ENCODE data around the gene AFG1L.

The AFG1L gene

GRCh38 chr6:108510461-108511319 lies 215.8 kb downstream of the AFG1L start:
- H3K79me2 ChIP-seq (ENCODE audit: insufficient read depth, low read length), result no peaks in the 10 kb centered on the region
- H3K4me3 ChIP-seq (ENCODE audit: low read length, poor library complexity, severe bottlenecking), result no peak overlapping the region
- H3K4me2 ChIP-seq (ENCODE audit: low read depth, low read length, poor library complexity, severe bottlenecking), result no peak overlapping the region
- H2AFZ ChIP-seq (ENCODE audit: low read length), result no peak overlapping the region
- H3K4me1 ChIP-seq (ENCODE audit: insufficient read depth, low read length, poor library complexity, severe bottlenecking), result no peaks in the 10 kb centered on the region
- H3F3A ChIP-seq (ENCODE audit: low read depth), result no peaks in the 10 kb centered on the region
- no peak for TF ChIP-seq CTCF (conservative IDR thresholded peaks at IDR 0.05; ENCODE audit: low read length)
- no peak for TF ChIP-seq EZH2phosphoT487 (IDR thresholded peaks at IDR 0.05; ENCODE audit: borderline replicate concordance)
- no peaks in the 10 kb centered on the region for H3K36me3 ChIP-seq (ENCODE audit: insufficient read depth, low read length)
- no peaks in the 10 kb centered on the region for H4K20me1 ChIP-seq (ENCODE audit: insufficient read depth, low read length, poor library complexity, severe bottlenecking)
- H3K9ac ChIP-seq (ENCODE audit: low read depth, low read length, poor library complexity, severe bottlenecking), result no peak overlapping the region
- H3K9me2 ChIP-seq (replicated peaks; ENCODE audit: low read depth, low read length), result no peaks in the 10 kb centered on the region
- no peaks in the 10 kb centered on the region for H3K27me3 ChIP-seq (ENCODE audit: insufficient read depth, low read length, poor library complexity, severe bottlenecking)
- H3K9me3 ChIP-seq (ENCODE audit: insufficient read depth, low read depth, low read length), result no peaks in the 10 kb centered on the region

- TF ChIP-seq CTCF (conservative IDR thresholded peaks at IDR 0.05; ENCODE audit: low read length) (peak; percentile 74), EZH2phosphoT487 (IDR thresholded peaks at IDR 0.05; ENCODE audit: borderline replicate concordance) (no peak)
- Histone ChIP-seq H2AFZ (ENCODE audit: low read length) (no peak overlapping the region), H3K9ac (ENCODE audit: low read depth, low read length, poor library complexity, severe bottlenecking) (no peak overlapping the region)
Observed at GRCh38 chr6:108518714-108519576, 224.1 kb downstream of the AFG1L start.

GRCh38 chr6:108521616-108522107 lies 226.8 kb downstream of the AFG1L start:
- Histone ChIP-seq H3K9ac (ENCODE audit: low read depth, low read length, poor library complexity, severe bottlenecking) (no peak overlapping the region), H3K9me3 (ENCODE audit: insufficient read depth, low read depth, low read length) (no peaks in the 10 kb centered on the region), H3K4me1 (ENCODE audit: insufficient read depth, low read length, poor library complexity, severe bottlenecking) (peaks cover 3% of the 10 kb centered on the region), H4K20me1 (ENCODE audit: insufficient read depth, low read length, poor library complexity, severe bottlenecking) (no peaks in the 10 kb centered on the region), H2AFZ (ENCODE audit: low read length) (no peak overlapping the region), H3K4me3 (ENCODE audit: low read length, poor library complexity, severe bottlenecking) (no peak overlapping the region), H3K36me3 (ENCODE audit: insufficient read depth, low read length) (no peaks in the 10 kb centered on the region), H3K27me3 (ENCODE audit: insufficient read depth, low read length, poor library complexity, severe bottlenecking) (no peaks in the 10 kb centered on the region), H3F3A (ENCODE audit: low read depth) (no peaks in the 10 kb centered on the region), H3K4me2 (ENCODE audit: low read depth, low read length, poor library complexity, severe bottlenecking) (no peak overlapping the region), H3K79me2 (ENCODE audit: insufficient read depth, low read length) (no peaks in the 10 kb centered on the region), H3K9me2 (replicated peaks; ENCODE audit: low read depth, low read length) (no peaks in the 10 kb centered on the region)
- TF ChIP-seq CTCF (conservative IDR thresholded peaks at IDR 0.05; ENCODE audit: low read length), result no peak
- no peak for TF ChIP-seq EZH2phosphoT487 (IDR thresholded peaks at IDR 0.05; ENCODE audit: borderline replicate concordance)

More at GRCh38 chr6:108518714-108519576, 224.1 kb downstream of the AFG1L start:
- Histone ChIP-seq H3K36me3 (ENCODE audit: insufficient read depth, low read length) (no peaks in the 10 kb centered on the region), H4K20me1 (ENCODE audit: insufficient read depth, low read length, poor library complexity, severe bottlenecking) (no peaks in the 10 kb centered on the region), H3K79me2 (ENCODE audit: insufficient read depth, low read length) (no peaks in the 10 kb centered on the region), H3K4me1 (ENCODE audit: insufficient read depth, low read length, poor library complexity, severe bottlenecking) (peaks cover 3% of the 10 kb centered on the region), H3K9me3 (ENCODE audit: insufficient read depth, low read depth, low read length) (no peaks in the 10 kb centered on the region), H3F3A (ENCODE audit: low read depth) (no peaks in the 10 kb centered on the region), H3K27me3 (ENCODE audit: insufficient read depth, low read length, poor library complexity, severe bottlenecking) (no peaks in the 10 kb centered on the region), H3K4me3 (ENCODE audit: low read length, poor library complexity, severe bottlenecking) (no peak overlapping the region), H3K4me2 (ENCODE audit: low read depth, low read length, poor library complexity, severe bottlenecking) (no peak overlapping the region), H3K9me2 (replicated peaks; ENCODE audit: low read depth, low read length) (no peaks in the 10 kb centered on the region)

All from Loucy (cell line).